ENCODE data around the gene GNG7.
"Not testable (repeated sequence)": the region's sequence is repeated elsewhere in the genome, so short reads cannot be mapped to it uniquely, and the experiment has no call there.

The GNG7 gene

GRCh38 chr19:2676823-2677222, 25.7 kb downstream of the GNG7 start:
- no peak for DNase-seq (ENCODE audit: low spot score)

GRCh38 chr19:2675892-2676291, 26.6 kb downstream of the GNG7 start:
- no peak for DNase-seq (ENCODE audit: low spot score)

- no peak for DNase-seq (ENCODE audit: low spot score)
Measured at GRCh38 chr19:2670217-2670616, 32.3 kb downstream of the GNG7 start.

- no peak for DNase-seq (ENCODE audit: low spot score)
Measured at GRCh38 chr19:2668175-2668763, 34.2 kb downstream of the GNG7 start.

- not testable (repeated sequence) for DNase-seq (ENCODE audit: low spot score)
Measured at GRCh38 chr19:2667349-2667748, 35.1 kb downstream of the GNG7 start.

GRCh38 chr19:2666344-2666994, 36.0 kb downstream of the GNG7 start:
- DNase-seq (ENCODE audit: low spot score): no peak

GRCh38 chr19:2665103-2665502, 37.4 kb downstream of the GNG7 start:
- DNase-seq (ENCODE audit: low spot score): no peak

GRCh38 chr19:2663920-2664571, 38.4 kb downstream of the GNG7 start:
- DNase-seq (ENCODE audit: low spot score): no peak

GRCh38 chr19:2661615-2662014, 40.9 kb downstream of the GNG7 start:
- no peak for DNase-seq (ENCODE audit: low spot score)

- no peak for DNase-seq (ENCODE audit: low spot score)
Measured at GRCh38 chr19:2659856-2660432, 42.5 kb downstream of the GNG7 start.

- no peak for DNase-seq (ENCODE audit: low spot score)
Measured at GRCh38 chr19:2656533-2656932, 46.0 kb downstream of the GNG7 start.

- DNase-seq (ENCODE audit: low spot score): no peak
Measured at GRCh38 chr19:2653710-2654707, 48.5 kb downstream of the GNG7 start.

- no peak for DNase-seq (ENCODE audit: low spot score)
Measured at GRCh38 chr19:2653218-2653617, 49.3 kb downstream of the GNG7 start.

GRCh38 chr19:2652504-2653099, 49.9 kb downstream of the GNG7 start:
- DNase-seq (ENCODE audit: low spot score): no peak

GRCh38 chr19:2651002-2651733, 51.3 kb downstream of the GNG7 start:
- DNase-seq (ENCODE audit: low spot score): not testable (repeated sequence)

GRCh38 chr19:2650515-2650914, 52.0 kb downstream of the GNG7 start:
- no peak for DNase-seq (ENCODE audit: low spot score)

GRCh38 chr19:2648528-2648937, 54.0 kb downstream of the GNG7 start:
- DNase-seq (ENCODE audit: low spot score): peak; percentile 59

GRCh38 chr19:2648099-2648498, 54.4 kb downstream of the GNG7 start:
- DNase-seq (ENCODE audit: low spot score): no peak

- no peak for DNase-seq (ENCODE audit: low spot score)
Measured at GRCh38 chr19:2646866-2647535, 55.5 kb downstream of the GNG7 start.

- DNase-seq (ENCODE audit: low spot score): no peak
Measured at GRCh38 chr19:2645826-2646225, 56.7 kb downstream of the GNG7 start.

All from SK-N-DZ (cell line).